CD14-positive monocyte (primary cell): ENCODE results near the gene FYB2. TPM values are rescaled to one million over a fixed set of nuclear protein-coding genes. Genes with fewer than 3 reads are reported as not detected.

Experiments
- DNase-seq, 3 donors: peaks; one replicate each; pipeline ENCODE4 v3.0.0-alpha.2; 2011 to 2022
- H2AFZ ChIP-seq: 2 replicates; pipeline ENCODE4 v1.6.0; 2012; ENCODE audit warnings: mild to moderate bottlenecking, low read depth, low read length, inconsistent platforms; ENCODE audit not compliant: insufficient read depth, poor library complexity, severe bottlenecking
- H3K27ac ChIP-seq, 2 donors: 1 replicate in 1 of 2; 2 replicates in 1 of 2; pipeline ENCODE4 v1.5.1; 2012 to 2013; ENCODE audit warnings: low read length in 2 of 2, control low read depth in 1 of 2, inconsistent platforms in 1 of 2, low read depth in 1 of 2, mild to moderate bottlenecking in 1 of 2
- H3K27me3 ChIP-seq, 2 donors: one replicate each; pipeline versions ENCODE4 v1.6.0 to v1.6.1; 2011 to 2013; ENCODE audit warnings: low read length in 2 of 2; ENCODE audit not compliant: control insufficient read depth in 2 of 2, insufficient read depth in 2 of 2
- H3K36me3 ChIP-seq, 2 donors: replicated peaks in 1 of 2; 1 replicate in 1 of 2; 2 replicates in 1 of 2; pipeline versions ENCODE4 v1.5.1 to v1.6.1; 2012 to 2013; ENCODE audit warnings: low read length in 2 of 2, control low read depth in 1 of 2, inconsistent platforms in 1 of 2, mild to moderate bottlenecking in 1 of 2; ENCODE audit not compliant: insufficient read depth in 2 of 2, control insufficient read depth in 1 of 2
- H3K4me1 ChIP-seq, 2 donors: 1 replicate in 1 of 2; 2 replicates in 1 of 2; pipeline versions ENCODE4 v1.5.1 to v1.6.1; 2012 to 2013; ENCODE audit warnings: low read length in 2 of 2, control low read depth in 1 of 2, inconsistent platforms in 1 of 2, mild to moderate bottlenecking in 1 of 2, moderate library complexity in 1 of 2; ENCODE audit not compliant: insufficient read depth in 2 of 2, control insufficient read depth in 1 of 2
- H3K4me2 ChIP-seq: replicated peaks from 2 replicates; pipeline ENCODE3; 2012; ENCODE audit warnings: low read length, moderate library complexity, mild to moderate bottlenecking; ENCODE audit not compliant: poor library complexity, severe bottlenecking; ENCODE audit errors: extremely low read depth
- H3K4me3 ChIP-seq, 3 experiments: fragments of 200-600 bp in 1 of 3; sonication (generic) in 1 of 3; replicated peaks in 1 of 3; 1 replicate in 2 of 3; 2 replicates in 1 of 3; pipeline ENCODE4 v1.5.1; 2011 to 2013; ENCODE audit warnings: low read length in 3 of 3, mild to moderate bottlenecking in 3 of 3, control low read depth in 2 of 3, low read depth in 2 of 3, inconsistent platforms in 1 of 3, moderate library complexity in 1 of 3
- H3K79me2 ChIP-seq: 2 replicates; pipeline ENCODE4 v1.6.0; 2012; ENCODE audit warnings: mild to moderate bottlenecking, control low read depth, inconsistent platforms, low read length, moderate library complexity; ENCODE audit not compliant: insufficient read depth
- H3K9ac ChIP-seq: 2 replicates; pipeline ENCODE4 v1.6.0; 2017; ENCODE audit warnings: low read length, mild to moderate bottlenecking; ENCODE audit not compliant: insufficient read depth, poor library complexity, severe bottlenecking
- H3K9me3 ChIP-seq, 2 donors: replicated peaks in 1 of 2; 1 replicate in 1 of 2; 2 replicates in 1 of 2; pipeline versions ENCODE4 v1.5.1 to v1.6.1; 2012 to 2013; ENCODE audit warnings: low read length in 2 of 2, control low read depth in 1 of 2; ENCODE audit not compliant: control insufficient read depth in 1 of 2, insufficient read depth in 1 of 2
- H4K20me1 ChIP-seq: 2 replicates; pipeline ENCODE4 v1.6.0; 2012; ENCODE audit warnings: mild to moderate bottlenecking, low read length, control low read depth, moderate library complexity; ENCODE audit not compliant: insufficient read depth
- H3K27ac Mint-ChIP-seq, 7 donors: one replicate each; pipeline ENCODE4 v1.8.0; 2020; ENCODE audit warnings: mild to moderate bottlenecking in 7 of 7, mixed read lengths in 7 of 7, moderate library complexity in 6 of 7, inconsistent platforms in 2 of 7
- H3K27me3 Mint-ChIP-seq, 3 donors: one replicate each; pipeline ENCODE4 v1.8.0; 2021 to 2022; ENCODE audit warnings: low read depth in 3 of 3, mild to moderate bottlenecking in 3 of 3, mixed read lengths in 3 of 3, moderate library complexity in 3 of 3, inconsistent platforms in 1 of 3
- H3K36me3 Mint-ChIP-seq, 2 donors: one replicate each; pipeline ENCODE4 v1.8.0; 2020; ENCODE audit warnings: mixed read lengths in 2 of 2, inconsistent platforms in 1 of 2, mild to moderate bottlenecking in 1 of 2
- H3K4me1 Mint-ChIP-seq: one replicate; pipeline ENCODE4 v1.8.0; 2020; ENCODE audit warnings: mild to moderate bottlenecking, mixed read lengths
- H3K4me3 Mint-ChIP-seq, 2 donors: one replicate each; pipeline ENCODE4 v1.8.0; 2020; ENCODE audit warnings: mild to moderate bottlenecking in 2 of 2, mixed read lengths in 2 of 2, moderate library complexity in 1 of 2
- H3K9me3 Mint-ChIP-seq, 7 donors: one replicate each; pipeline ENCODE4 v1.8.0; 2020 to 2022; ENCODE audit warnings: mixed read lengths in 7 of 7, mild to moderate bottlenecking in 6 of 7, moderate library complexity in 6 of 7, inconsistent platforms in 2 of 7
- WGBS: methylation state at CpG from one replicate; pipeline ENCODE4 v1.1.5; 2013; ENCODE audit warnings: missing lambda C conversion rate; ENCODE audit not compliant: insufficient coverage; 5-methylcytosine and 5-hydroxymethylcytosine counted together
- intact Hi-C, 2 donors: fragments of 100-400 bp; cut with micrococcal nuclease; formaldehyde crosslinking; loops; one replicate each; pipeline versions ENCODE4 v1.15.0 to v1.15.1; 2023
- polyA plus RNA-seq, 3 donors: library from polyadenylated mRNA; depleted of rRNA in 1 of 3; unstranded in 2 of 3; stranded (reverse) in 1 of 3; fragments of 300-500 nt in 2 of 3; fragments of >200 nt in 1 of 3; fragmentation: Illumina TruSeq in 2 of 3; gene quantifications; 1 replicate in 2 of 3; 2 replicates in 1 of 3; pipeline ENCODE4 v1.2.3, GENCODE V29; 2012 to 2021
- TF ChIP-seq, protein P1 (sequence below): fragments of 200-600 bp; IDR thresholded peaks from one replicate; pipeline ENCODE4 v1.8.0; 2022; ENCODE audit warnings: antibody characterized with exemption, mild to moderate bottlenecking

FYB2 gene
- polyA plus RNA-seq, 3 donors: not detected

DNA sequence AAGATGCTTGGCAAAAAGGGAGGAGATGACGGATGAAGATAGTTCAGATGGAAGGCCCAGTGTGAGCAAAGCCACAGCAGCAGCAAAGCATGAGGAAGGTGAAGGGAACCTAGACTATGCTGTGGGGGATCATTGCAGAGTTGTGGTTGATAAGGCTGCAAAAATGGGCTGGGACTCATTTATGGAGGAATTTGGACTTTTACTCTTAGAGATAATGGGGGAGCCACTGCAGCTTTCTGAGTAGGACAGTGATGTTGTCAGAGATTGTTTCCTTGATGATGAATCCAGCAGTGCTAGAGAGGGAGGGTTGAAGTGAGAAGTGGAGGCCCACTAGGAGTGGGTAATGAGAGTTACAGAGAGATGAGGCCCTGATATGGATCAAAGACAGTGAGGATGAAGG lies 33.3 kb upstream of the FYB2 start:
- Histone ChIP-seq H3K36me3 (no peaks in the 10 kb centered on the region), H2AFZ (no peak overlapping the region), H3K27ac (no peak overlapping the region), H3K4me1 (no peaks in the 10 kb centered on the region), H4K20me1 (no peaks in the 10 kb centered on the region), H3K9ac (no peak overlapping the region), H3K4me3 (no peak overlapping the region), H3K27me3 (peaks cover 0 to 2% of the 10 kb centered on the region in 2 donors), H3K4me2 (no peak overlapping the region), H3K79me2 (no peaks in the 10 kb centered on the region), H3K9me3 (no peaks in the 10 kb centered on the region)
- H3K9me3 Mint-ChIP-seq: peaks cover 0 to 6% (median 0%) of the 10 kb centered on the region in 7 donors
- TF ChIP-seq, protein P1, sequence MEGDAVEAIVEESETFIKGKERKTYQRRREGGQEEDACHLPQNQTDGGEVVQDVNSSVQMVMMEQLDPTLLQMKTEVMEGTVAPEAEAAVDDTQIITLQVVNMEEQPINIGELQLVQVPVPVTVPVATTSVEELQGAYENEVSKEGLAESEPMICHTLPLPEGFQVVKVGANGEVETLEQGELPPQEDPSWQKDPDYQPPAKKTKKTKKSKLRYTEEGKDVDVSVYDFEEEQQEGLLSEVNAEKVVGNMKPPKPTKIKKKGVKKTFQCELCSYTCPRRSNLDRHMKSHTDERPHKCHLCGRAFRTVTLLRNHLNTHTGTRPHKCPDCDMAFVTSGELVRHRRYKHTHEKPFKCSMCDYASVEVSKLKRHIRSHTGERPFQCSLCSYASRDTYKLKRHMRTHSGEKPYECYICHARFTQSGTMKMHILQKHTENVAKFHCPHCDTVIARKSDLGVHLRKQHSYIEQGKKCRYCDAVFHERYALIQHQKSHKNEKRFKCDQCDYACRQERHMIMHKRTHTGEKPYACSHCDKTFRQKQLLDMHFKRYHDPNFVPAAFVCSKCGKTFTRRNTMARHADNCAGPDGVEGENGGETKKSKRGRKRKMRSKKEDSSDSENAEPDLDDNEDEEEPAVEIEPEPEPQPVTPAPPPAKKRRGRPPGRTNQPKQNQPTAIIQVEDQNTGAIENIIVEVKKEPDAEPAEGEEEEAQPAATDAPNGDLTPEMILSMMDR: no peak
- peak overlapping the region in 1 of 7 donors; percentile 9 for H3K27ac Mint-ChIP-seq
- intact Hi-C loops: no loop called here
- 100% methylated on average over 1 of the region's 1 CpG for WGBS
- DNase-seq: no peak
- no peaks in the 10 kb centered on the region for H3K36me3 Mint-ChIP-seq
- no peak overlapping the region for H3K4me3 Mint-ChIP-seq
- H3K4me1 Mint-ChIP-seq: no peaks in the 10 kb centered on the region
- H3K27me3 Mint-ChIP-seq: peaks cover 0 to 2% (median 2%) of the 10 kb centered on the region in 3 donors

DNA sequence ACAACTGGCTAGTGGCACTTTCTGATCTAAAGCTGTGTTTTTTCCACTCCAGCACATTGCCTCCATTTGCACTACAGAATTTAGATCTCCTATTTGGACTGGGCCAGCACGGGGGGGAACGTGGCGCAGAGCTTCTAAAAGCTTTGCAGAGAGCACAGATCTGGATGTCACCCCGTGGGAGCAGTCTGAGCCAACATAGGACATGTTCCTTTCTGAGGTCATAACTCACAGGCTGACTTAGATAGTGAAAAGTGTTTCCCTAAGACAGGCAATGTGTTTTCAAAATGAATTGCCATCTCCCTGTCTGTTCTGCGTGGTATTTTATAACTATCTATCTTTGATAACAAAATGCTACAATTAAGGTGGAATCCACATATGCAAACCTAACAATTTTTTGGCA lies 31.7 kb upstream of the FYB2 start:
- Histone ChIP-seq H3K4me2 (no peak overlapping the region), H3K9me3 (no peaks in the 10 kb centered on the region), H3K9ac (no peak overlapping the region), H3K4me1 (no peaks in the 10 kb centered on the region), H3K27ac (no peak overlapping the region), H2AFZ (no peak overlapping the region), H3K36me3 (no peaks in the 10 kb centered on the region), H3K4me3 (no peak overlapping the region), H3K27me3 (peaks cover 0 to 2% of the 10 kb centered on the region in 2 donors), H4K20me1 (no peaks in the 10 kb centered on the region), H3K79me2 (no peaks in the 10 kb centered on the region)
- Mint-ChIP-seq H3K9me3 (peaks cover 0 to 6% (median 0%) of the 10 kb centered on the region in 7 donors), H3K27ac (no peak overlapping the region), H3K4me1 (no peaks in the 10 kb centered on the region), H3K27me3 (peaks cover under 1 to 2% (median 2%) of the 10 kb centered on the region in 3 donors), H3K4me3 (no peak overlapping the region), H3K36me3 (no peaks in the 10 kb centered on the region)
- intact Hi-C loops: no loop called here
- 89% methylated on average over 5 of the region's 5 CpGs for WGBS
- DNase-seq: no peak
- TF ChIP-seq, protein P1: no peak
